Panc1 (cell line): ENCODE measurements around the gene RFX8. TPM values are rescaled to one million over a fixed set of nuclear protein-coding genes. Genes with fewer than 3 reads are reported as not detected.

ENCODE experiments used
- ATAC-seq: fragments of 200-7000 bp; cut with Tn5 transposase; 2 replicates; pipeline ENCODE4 v1.9.1; 2020; ENCODE audit warnings: mild to moderate bottlenecking, moderate library complexity
- BruUV-seq: library from RNA; stranded (reverse); fragments of 400-500 nt; replicated peaks from 2 replicates; lab custom pipeline; 2021; lab: Mats Ljungman, UMichigan
- CTCF ChIA-PET: fragments of 300-600 bp; sonication (Branson Sonifier 250); formaldehyde crosslinking; loops from one replicate; lab custom pipeline; 2022; ENCODE audit warnings: antibody characterized with exemption; lab: Charles Lee
- POLR2A ChIA-PET: fragments of 300-600 bp; sonication (Branson Sonifier 250); formaldehyde crosslinking; loops from one replicate; lab custom pipeline; 2022; ENCODE audit warnings: antibody characterized with exemption; lab: Charles Lee
- DNase-seq: peaks from one replicate; pipeline ENCODE4 v3.0.0-alpha.2; 2010; ENCODE audit warnings: low read depth, low spot score
- H3K27ac ChIP-seq: 2 replicates; pipeline ENCODE4 v1.5.1; 2011; ENCODE audit warnings: mild to moderate bottlenecking, low read length, inconsistent platforms
- H3K27me3 ChIP-seq: fragments of 200-500 bp; sonication (Bioruptor generic); 2 replicates; pipeline ENCODE4 v1.6.0; 2014; ENCODE audit warnings: low read length, inconsistent platforms; ENCODE audit not compliant: control insufficient read depth, insufficient read depth
- H3K36me3 ChIP-seq: fragments of 200-500 bp; sonication (Bioruptor generic); 2 replicates; pipeline ENCODE4 v1.5.1; 2014; ENCODE audit warnings: inconsistent platforms, mild to moderate bottlenecking, low read length, moderate library complexity; ENCODE audit not compliant: control insufficient read depth, insufficient read depth
- H3K4me1 ChIP-seq: 2 replicates; pipeline ENCODE4 v1.5.1; 2011; ENCODE audit warnings: inconsistent platforms, mild to moderate bottlenecking, low read length, moderate library complexity; ENCODE audit not compliant: control insufficient read depth, insufficient read depth
- H3K4me3 ChIP-seq, 2 experiments: 2 replicates each; pipeline ENCODE4 v1.5.1; 2011 to 2012; ENCODE audit warnings: low read depth in 2 of 2, low read length in 2 of 2, mild to moderate bottlenecking in 2 of 2, inconsistent platforms in 1 of 2, moderate library complexity in 1 of 2
- H3K9me3 ChIP-seq: fragments of 200-500 bp; sonication (Bioruptor generic); 2 replicates; pipeline ENCODE4 v1.5.1; 2014; ENCODE audit warnings: low read depth, mild to moderate bottlenecking, inconsistent platforms, low read length, moderate library complexity; ENCODE audit not compliant: control insufficient read depth, insufficient read depth
- POLR2AphosphoS5 ChIP-seq: IDR thresholded peaks from 2 replicates; pipeline ENCODE4 v1.6.1; 2012; ENCODE audit warnings: mild to moderate bottlenecking, low read depth, low read length, moderate library complexity
- REST ChIP-seq, 2 experiments: IDR thresholded peaks; 2 replicates each; pipeline ENCODE4 v1.6.1; 2011 to 2012; ENCODE audit warnings: low read depth in 2 of 2, control low read depth in 1 of 2, low read length in 1 of 2, mild to moderate bottlenecking in 1 of 2, moderate library complexity in 1 of 2; ENCODE audit not compliant: insufficient read depth in 1 of 2
- SIN3A ChIP-seq: IDR thresholded peaks from 2 replicates; pipeline ENCODE4 v1.6.1; 2012; ENCODE audit warnings: low read depth, mild to moderate bottlenecking, low read length, moderate library complexity, borderline replicate concordance; ENCODE audit not compliant: insufficient read depth
- TCF7L2 ChIP-seq: IDR thresholded peaks from 2 replicates; pipeline ENCODE4 v1.6.1; 2011; ENCODE audit warnings: mild to moderate bottlenecking, low read depth, low read length, inconsistent platforms
- in situ Hi-C: cut with HindIII; loops from 2 replicates; pipeline ENCODE4 v1.10.0; 2016; ENCODE audit warnings: low sequenced_read_pairs, low pct_unique_long_range_greater_than_20kb
- intact Hi-C: fragments of 100-400 bp; cut with micrococcal nuclease; formaldehyde crosslinking; loops from one replicate; pipeline ENCODE4 v1.10.0; 2022; ENCODE audit not compliant: unreplicated experiment
- total RNA-seq: library from RNA; stranded (reverse); gene quantifications from one replicate; pipeline ENCODE4 v1.2.1, GENCODE V29; 2021; ENCODE audit not compliant: unreplicated experiment
- TF ChIP-seq, protein P1 (sequence below): fragments of 450-650 bp; IDR thresholded peaks from 2 replicates; pipeline ENCODE4 v1.5.1; 2017; ENCODE audit warnings: mild to moderate bottlenecking

Gene RFX8
- total RNA-seq, 1 experiment from 2014 or later, result not detected

DNA sequence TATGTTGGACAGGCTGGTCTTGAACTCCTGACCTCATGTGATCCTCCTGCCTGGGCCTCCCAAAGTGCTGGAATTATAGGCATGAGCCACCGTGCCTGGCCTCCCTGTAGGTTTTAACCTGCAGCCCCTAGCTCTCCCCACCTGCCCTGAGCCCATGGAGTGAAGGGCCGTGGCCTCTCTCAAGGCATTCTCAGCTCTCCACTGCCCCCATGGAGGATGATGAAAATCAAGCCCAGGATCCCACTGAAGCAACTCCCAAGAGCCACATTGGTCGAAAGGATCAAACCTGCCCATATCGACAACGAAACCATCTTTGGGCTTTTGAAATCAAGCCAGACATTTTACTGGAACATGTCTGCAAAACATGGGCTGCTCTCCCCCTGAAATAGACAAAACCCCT, 65.2 kb downstream of the RFX8 start:
- no peak for DNase-seq
- intact Hi-C loops (loop anchor here (10.0 kb wide), 1 partner anchor 425 kb away; no protein-coding TSS in a partner anchor), in situ Hi-C loops (no loop called here)
- no peak overlapping the region for H3K4me3 ChIP-seq
- no TSS peak for BruUV-seq
- TF ChIP-seq REST (IDR thresholded peaks at IDR 0.05; ENCODE audit: insufficient read depth in 1 of 2, low read depth in 2 of 2, low read length in 1 of 2) (no peak), TCF7L2 (no peak), SIN3A (no peak)
- ATAC-seq, result no peak
- no peaks in the 10 kb centered on the region for H3K9me3 ChIP-seq
- no peaks in the 10 kb centered on the region for H3K36me3 ChIP-seq
- H3K4me1 ChIP-seq, result no peaks in the 10 kb centered on the region
- H3K27ac ChIP-seq, result no peak overlapping the region
- H3K27me3 ChIP-seq, result peaks cover 5% of the 10 kb centered on the region
- ChIA-PET POLR2A (no interaction called here), CTCF (no interaction called here)

- H3K4me1 ChIP-seq, result no peaks in the 10 kb centered on the region
- no peak overlapping the region for H3K27ac ChIP-seq
- no TSS peak for BruUV-seq
- H3K4me3 ChIP-seq, result no peak overlapping the region
- ChIA-PET CTCF (no interaction called here), POLR2A (no interaction called here)
- in situ Hi-C loops (no loop called here), intact Hi-C loops (no loop called here)
- no peak for ATAC-seq
- H3K9me3 ChIP-seq, result no peaks in the 10 kb centered on the region
- peaks cover 5% of the 10 kb centered on the region for H3K27me3 ChIP-seq
- TF ChIP-seq REST (IDR thresholded peaks at IDR 0.05; ENCODE audit: insufficient read depth in 1 of 2, low read depth in 2 of 2, low read length in 1 of 2) (no peak), TCF7L2 (no peak), POLR2AphosphoS5 (no peak), SIN3A (no peak)
- TF ChIP-seq, protein P1, sequence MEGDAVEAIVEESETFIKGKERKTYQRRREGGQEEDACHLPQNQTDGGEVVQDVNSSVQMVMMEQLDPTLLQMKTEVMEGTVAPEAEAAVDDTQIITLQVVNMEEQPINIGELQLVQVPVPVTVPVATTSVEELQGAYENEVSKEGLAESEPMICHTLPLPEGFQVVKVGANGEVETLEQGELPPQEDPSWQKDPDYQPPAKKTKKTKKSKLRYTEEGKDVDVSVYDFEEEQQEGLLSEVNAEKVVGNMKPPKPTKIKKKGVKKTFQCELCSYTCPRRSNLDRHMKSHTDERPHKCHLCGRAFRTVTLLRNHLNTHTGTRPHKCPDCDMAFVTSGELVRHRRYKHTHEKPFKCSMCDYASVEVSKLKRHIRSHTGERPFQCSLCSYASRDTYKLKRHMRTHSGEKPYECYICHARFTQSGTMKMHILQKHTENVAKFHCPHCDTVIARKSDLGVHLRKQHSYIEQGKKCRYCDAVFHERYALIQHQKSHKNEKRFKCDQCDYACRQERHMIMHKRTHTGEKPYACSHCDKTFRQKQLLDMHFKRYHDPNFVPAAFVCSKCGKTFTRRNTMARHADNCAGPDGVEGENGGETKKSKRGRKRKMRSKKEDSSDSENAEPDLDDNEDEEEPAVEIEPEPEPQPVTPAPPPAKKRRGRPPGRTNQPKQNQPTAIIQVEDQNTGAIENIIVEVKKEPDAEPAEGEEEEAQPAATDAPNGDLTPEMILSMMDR, result no peak
- DNase-seq, result no peak
- no peaks in the 10 kb centered on the region for H3K36me3 ChIP-seq
Measured at GRCh38 chr2:101408925-101409324, 66.0 kb downstream of the RFX8 start.
